Posterior cingulate gyrus (tissue), 11 donors: Measurements from ENCODE around the gene ARHGAP22.

Experiments used
- DNase-seq, 10 donors: peaks; one replicate each; pipeline versions ENCODE4 v3.0.0 to v3.0.0-alpha.2; 2020 to 2021; ENCODE audit warnings: mixed read lengths in 3 of 10
- intact Hi-C: fragments of 100-400 bp; cut with DNase I; formaldehyde crosslinking; loops from one replicate; pipeline ENCODE4 v1.15.1; 2023

Gene ARHGAP22

DNA sequence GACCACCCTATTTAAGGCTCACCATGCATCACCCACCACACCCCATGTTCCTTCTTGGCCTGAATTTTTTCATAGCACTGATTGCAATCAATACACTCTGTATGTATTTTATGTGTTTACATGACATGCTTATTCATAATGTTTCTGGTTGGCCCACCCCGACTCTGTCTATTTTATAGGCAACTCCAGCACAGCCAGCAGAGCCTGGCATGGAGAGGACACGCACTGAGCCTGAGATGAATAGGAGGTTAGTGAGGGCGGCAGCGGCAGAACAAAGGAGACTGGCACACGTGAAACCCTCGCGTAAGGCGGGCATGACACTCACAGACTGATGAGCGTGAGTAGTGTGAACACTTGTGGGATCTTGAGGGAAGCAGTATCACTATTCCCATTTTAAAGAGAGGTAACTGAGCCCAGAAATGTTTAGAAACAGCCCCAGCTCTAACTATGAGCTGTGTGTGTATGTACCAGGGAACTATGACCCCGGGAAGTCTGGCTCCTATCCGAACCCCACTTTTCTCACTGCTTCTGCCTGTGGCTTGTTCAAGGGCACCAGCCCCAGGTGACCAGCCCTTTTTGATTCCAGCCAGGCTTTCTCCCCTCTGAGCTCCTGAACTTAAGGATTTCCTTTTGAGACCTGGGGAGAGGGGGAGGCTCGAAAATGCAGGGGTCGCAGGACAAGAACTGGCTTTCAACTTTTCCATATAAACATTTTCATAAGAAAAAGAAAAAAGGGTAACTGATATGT lies 113.3 kb downstream of the ARHGAP22 start:
- DNase-seq, result peak in 3 of 10 donors; percentile 51 to 80 (median 51)
- intact Hi-C loops, result no loop called here

- DNase-seq, result no peak
- intact Hi-C loops, result no loop called here
Measured at GRCh38 chr10:48490946-48491345, 113.9 kb downstream of the ARHGAP22 start.

GRCh38 chr10:48490571-48490940 lies 114.3 kb downstream of the ARHGAP22 start:
- no peak for DNase-seq
- intact Hi-C loops, result no loop called here

DNA sequence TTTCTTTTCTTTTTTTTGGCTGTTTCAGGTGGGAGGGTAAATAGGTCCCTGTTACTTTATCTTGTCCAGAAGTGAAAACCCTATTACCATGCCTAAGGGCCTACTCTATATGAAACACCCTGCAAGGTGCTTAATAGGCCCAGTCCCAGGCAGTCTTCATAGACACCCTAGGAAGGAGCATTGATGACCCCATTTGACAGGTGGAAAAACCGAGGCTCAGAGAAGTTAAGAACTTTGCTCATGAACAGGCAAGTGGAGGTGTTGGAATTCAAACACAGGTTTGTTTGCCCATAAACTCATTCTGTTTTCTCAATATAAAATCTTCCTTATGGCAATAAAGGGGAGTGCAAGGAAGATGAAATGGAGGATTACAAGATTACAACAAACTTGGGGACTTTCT lies 115.8 kb downstream of the ARHGAP22 start:
- no peak for DNase-seq
- intact Hi-C loops, result no loop called here

DNA sequence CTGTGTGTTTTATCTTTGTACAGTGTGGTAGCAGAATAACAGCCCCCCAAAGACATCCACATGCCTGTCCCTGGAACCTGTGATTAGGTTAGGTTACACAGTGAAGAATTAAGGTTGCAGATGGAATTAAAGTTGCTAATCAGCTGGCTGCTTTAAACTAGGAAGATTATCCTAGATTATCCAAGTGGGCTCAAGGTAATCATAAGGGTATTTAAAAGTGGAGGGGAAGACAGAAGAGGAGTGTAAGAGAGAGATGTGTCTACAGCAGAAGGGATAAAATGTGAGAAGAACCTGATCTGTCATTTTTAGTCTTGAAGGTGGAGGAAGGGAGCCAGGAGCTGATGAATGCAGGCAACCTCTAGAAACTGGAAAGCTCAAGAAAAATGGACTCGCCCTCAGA lies 117.6 kb downstream of the ARHGAP22 start:
- DNase-seq, result no peak
- intact Hi-C loops, result no loop called here

DNA sequence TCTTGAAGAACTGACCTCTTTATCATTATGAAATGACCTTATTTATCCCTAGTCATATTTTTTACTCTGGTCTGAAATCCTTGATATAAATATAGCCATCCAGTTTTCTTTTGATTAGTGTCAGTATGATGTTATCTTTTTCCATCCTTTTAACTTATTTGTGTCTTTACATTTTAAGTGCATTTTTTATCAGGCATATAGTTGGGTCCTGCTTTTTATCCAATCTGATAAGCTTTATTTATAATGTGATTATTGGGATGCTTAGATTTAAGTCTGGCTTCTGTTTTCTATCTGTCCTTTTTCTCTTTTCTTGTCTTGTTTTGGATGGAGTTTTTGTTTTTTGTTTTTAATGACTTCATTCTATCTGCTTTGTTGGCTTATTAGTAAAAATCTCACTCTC lies 119.2 kb downstream of the ARHGAP22 start:
- DNase-seq, result no peak
- intact Hi-C loops, result no loop called here

DNA sequence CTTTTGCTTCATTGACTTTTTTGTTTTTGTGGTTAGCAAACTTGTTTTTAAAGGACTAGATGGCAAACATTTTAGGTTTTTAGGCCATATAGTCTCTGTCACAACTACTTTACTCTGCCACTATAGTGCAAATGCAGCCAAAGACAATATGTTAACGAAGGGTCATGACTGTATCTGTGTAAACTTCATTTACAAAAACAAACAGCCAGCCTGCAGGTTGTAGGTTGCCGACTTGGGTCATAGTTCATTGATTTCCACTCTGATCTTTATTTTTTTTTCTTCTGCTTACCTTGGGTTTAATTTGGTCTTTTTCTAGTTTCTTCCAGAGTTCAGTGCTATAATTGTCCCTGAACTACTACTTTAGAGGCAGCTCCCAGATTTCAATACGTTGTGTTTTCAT lies 120.0 kb downstream of the ARHGAP22 start:
- DNase-seq, result no peak
- intact Hi-C loops, result no loop called here

DNA sequence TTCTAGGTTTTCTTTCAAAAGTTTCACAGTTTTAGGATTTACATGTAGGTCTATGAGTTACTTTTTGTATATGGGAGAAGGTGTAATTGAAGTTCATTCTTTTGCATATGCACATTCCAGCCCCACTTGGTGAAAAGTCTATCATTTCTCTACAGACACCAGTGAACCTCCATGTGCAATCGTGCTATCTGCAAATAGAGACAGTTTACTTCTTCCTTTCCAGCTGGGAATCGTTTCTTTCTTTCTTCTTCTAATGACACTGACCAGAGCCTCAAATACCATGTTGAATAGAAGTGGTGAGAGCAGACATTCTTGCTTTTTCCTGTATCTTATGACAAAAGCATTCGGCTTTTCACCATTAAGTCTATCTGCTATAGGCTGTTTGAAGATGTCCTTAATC lies 122.7 kb downstream of the ARHGAP22 start:
- intact Hi-C loops, result no loop called here
- no peak for DNase-seq

DNA sequence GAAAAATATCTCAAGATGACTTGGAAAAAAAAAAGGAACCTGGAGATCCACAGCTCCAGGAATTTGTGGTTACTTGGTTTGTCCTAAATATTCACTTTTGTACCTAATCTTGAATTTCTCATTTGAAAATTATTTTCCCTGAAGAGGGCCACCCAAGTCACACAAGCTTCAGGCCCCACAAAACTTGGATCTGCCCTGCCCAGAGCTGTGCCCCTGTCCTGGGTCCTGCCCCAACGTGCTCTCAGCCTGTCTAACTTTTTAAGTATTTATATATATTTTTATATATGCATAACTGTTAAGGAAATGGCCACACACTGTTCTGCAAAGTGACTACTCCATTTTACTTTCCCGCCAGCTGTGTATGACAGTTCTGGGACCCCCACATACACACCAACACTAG lies 123.5 kb downstream of the ARHGAP22 start:
- intact Hi-C loops, result no loop called here
- no peak for DNase-seq

DNA sequence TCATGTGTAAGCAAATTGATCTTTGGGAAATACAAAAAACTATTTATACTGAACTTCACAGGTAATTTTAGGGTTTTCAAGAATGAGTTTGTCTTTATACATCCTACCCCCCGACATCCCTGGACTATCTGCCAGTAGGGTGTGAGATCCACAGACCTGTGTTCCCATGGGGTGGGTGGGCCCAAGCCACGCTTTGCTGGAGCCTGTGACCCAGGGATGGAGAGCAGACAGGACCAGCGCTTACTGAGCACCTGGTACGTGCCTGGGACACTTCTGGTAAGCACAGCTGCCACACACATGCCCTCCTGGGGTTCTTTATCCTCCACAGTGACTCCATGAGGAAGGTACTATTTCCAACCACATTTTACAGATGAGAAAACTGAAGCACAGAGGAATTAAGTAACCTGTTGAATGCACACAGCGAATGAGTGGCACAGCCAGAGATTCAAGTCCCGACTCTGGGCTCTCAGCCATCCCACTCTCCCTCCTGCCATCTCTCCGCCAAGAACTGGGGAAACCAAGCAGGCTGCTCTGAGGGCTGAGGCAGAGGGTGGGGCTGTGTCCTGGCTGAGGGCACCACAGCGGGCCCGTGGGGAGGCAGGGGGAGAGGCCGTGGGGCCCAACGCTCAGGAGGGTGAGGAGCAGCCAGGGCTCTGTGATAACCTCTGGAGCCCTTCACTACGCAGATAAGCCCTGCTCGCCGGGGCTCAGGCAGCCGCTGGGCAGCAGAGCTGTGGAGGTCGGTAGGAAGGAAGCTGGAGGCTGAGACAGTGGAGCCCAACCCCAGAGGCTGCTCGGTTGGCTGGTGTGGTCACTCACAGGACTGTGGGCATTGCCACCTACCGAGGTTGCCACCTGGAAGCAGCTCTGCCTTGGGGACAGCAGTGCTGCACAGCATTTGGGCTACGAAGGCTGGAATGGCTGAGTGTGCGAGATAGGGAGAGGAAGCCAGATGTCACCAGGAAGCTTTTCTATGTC lies 124.2 kb downstream of the ARHGAP22 start:
- intact Hi-C loops, result no loop called here
- DNase-seq, result peak in 2 of 10 donors; percentile 12 to 68

DNA sequence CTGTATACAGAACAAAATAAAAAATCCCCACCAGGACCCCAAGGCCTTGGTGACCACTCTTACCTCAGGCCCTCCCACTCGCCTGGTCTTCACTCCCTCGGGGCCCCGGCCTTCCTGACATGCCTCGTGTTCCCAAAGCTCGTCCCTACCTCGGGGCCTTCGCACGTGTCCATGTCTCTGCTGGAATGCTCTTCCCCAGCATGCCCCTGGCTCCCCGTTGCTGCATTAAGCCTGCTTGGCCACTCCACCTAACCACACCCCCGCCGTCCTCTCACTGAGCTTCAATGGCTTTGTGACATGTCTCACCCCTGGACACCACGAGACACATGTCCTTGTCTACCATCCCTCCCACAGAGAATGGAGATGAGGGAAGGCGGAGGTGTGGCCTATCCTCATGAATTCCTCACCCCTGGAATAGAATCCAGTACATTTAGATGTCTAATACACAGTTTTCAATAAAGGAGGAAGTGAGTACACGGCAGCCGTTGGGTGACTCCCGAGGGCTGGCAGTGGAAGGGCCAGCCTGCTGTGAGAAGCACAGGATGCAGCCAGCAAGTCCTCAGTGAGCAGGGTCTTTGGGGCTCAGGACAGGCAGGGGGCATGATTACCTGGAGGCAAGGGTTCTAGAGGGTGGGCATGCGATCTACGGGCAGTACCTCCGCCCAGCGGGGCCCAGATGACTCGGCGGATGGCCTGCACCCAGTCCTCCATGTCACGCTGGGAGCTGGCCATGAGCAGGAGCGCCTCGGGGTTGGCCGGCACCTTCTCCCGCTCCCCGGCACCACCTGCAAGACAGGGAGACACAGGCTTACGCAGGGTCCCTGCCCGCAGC lies 125.7 kb downstream of the ARHGAP22 start:
- intact Hi-C loops, result no loop called here
- DNase-seq, result peak in 2 of 10 donors; percentile 7 to 75

GRCh38 chr10:48478469-48478868 lies 126.4 kb downstream of the ARHGAP22 start:
- intact Hi-C loops, result no loop called here
- no peak for DNase-seq

DNA sequence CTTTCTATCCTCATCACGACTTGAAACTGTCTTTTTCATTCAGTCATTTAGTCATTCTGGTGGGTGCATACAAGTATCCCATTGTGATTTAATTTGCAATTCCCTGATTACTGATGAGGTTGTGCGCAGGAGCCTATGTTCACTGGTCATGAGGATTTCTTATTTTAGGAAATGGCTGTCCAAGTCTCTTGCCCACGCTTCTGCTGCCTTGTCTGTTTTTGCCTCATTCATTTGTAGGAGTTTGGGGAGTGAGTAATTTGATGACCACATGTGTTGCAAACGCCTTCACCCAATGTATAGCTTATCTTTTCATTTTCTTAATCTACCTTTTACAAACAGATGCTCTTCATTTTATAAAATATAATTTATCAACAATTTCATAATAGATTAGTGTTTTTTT lies 127.3 kb downstream of the ARHGAP22 start:
- intact Hi-C loops, result no loop called here
- DNase-seq, result no peak

DNA sequence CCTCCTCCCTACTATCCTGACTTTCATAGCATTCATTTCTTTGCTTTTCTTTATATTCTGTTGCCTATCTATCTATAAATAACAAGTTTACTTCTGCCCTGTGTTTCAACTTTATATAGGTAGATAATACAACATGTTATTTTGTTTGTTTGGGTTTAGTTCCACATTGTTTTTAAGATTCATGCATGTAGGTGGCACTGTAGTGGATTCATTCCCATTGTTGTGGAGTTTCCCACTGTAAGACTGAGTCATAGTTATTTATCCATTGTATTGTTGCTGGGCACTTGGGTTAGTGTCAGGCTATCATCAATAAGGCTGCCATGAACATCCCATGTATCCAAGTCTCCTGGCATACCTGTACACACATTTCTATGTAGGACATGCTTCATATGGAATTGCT lies 127.7 kb downstream of the ARHGAP22 start:
- intact Hi-C loops, result no loop called here
- DNase-seq, result no peak

GRCh38 chr10:48476279-48476982 lies 128.4 kb downstream of the ARHGAP22 start:
- intact Hi-C loops, result no loop called here
- peak in 1 of 10 donors; percentile 12 for DNase-seq

DNA sequence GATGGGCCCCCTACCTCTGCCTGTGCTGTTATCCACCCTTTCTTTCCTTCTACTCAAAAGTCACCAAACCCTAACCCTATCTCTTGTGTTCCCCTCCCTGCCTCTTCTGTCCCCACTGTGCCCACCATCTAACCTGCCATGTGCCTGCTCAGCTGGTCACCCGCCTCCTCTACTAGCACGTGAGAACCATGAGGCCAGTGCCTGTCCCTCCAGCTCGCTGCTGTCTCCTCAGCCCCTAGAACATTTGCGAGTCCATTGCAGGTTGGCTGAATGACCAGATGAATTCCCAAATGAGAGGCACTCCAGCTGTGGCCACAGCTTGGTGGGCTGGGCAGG lies 129.0 kb downstream of the ARHGAP22 start:
- intact Hi-C loops, result no loop called here
- DNase-seq, result no peak

GRCh38 chr10:48474765-48475365 lies 130.0 kb downstream of the ARHGAP22 start:
- intact Hi-C loops, result no loop called here
- DNase-seq, result no peak

GRCh38 chr10:48473704-48474103 lies 131.2 kb downstream of the ARHGAP22 start:
- intact Hi-C loops, result no loop called here
- DNase-seq, result no peak

GRCh38 chr10:48472501-48473069 lies 132.3 kb downstream of the ARHGAP22 start:
- no peak for DNase-seq
- intact Hi-C loops, result no loop called here
